Lung (tissue), 12 donors: ENCODE results near the gene NACC2. TPM values are rescaled to one million over a fixed set of nuclear protein-coding genes. Genes with fewer than 3 reads are reported as not detected.

Source experiments
- ATAC-seq: fragments of 200-7000 bp; cut with Tn5 transposase; one replicate; pipeline ENCODE4 v1.9.1; 2020; ENCODE audit warnings: moderate number of reproducible peaks; ENCODE audit not compliant: insufficient read depth, low FRiP score
- DNase-seq, 3 donors: peaks; one replicate each; pipeline ENCODE4 v3.0.0-alpha.2; 2013 to 2017
- H3K27ac ChIP-seq, 2 donors: one replicate each; pipeline ENCODE4 v1.5.1; 2013; ENCODE audit warnings: mild to moderate bottlenecking in 2 of 2, moderate library complexity in 2 of 2, control low read depth in 1 of 2, inconsistent platforms in 1 of 2, low read depth in 1 of 2, low read length in 1 of 2
- H3K27me3 ChIP-seq, 3 donors: one replicate each; pipeline ENCODE4 v1.5.1; 2013; ENCODE audit warnings: low read length in 2 of 3; ENCODE audit not compliant: control insufficient read depth in 3 of 3, insufficient read depth in 3 of 3
- H3K36me3 ChIP-seq, 4 donors: one replicate each; pipeline ENCODE4 v1.5.1; 2013; ENCODE audit warnings: low read length in 4 of 4, mild to moderate bottlenecking in 1 of 4, moderate library complexity in 1 of 4; ENCODE audit not compliant: control insufficient read depth in 4 of 4, insufficient read depth in 4 of 4
- H3K4me1 ChIP-seq, 5 donors: one replicate each; pipeline ENCODE4 v1.5.1; 2013; ENCODE audit warnings: low read length in 5 of 5, mild to moderate bottlenecking in 2 of 5, moderate library complexity in 1 of 5; ENCODE audit not compliant: control insufficient read depth in 5 of 5, insufficient read depth in 5 of 5
- H3K4me3 ChIP-seq: one replicate; pipeline ENCODE4 v1.5.1; 2013; ENCODE audit warnings: mild to moderate bottlenecking, control low read depth, moderate library complexity
- H3K9ac ChIP-seq, 2 donors: one replicate each; pipeline ENCODE4 v1.5.1; 2013; ENCODE audit warnings: low read length in 2 of 2, control low read depth in 1 of 2; ENCODE audit not compliant: insufficient read depth in 1 of 2
- H3K9me3 ChIP-seq, 4 donors: one replicate each; pipeline ENCODE4 v1.5.1; 2013; ENCODE audit warnings: low read length in 3 of 4, mild to moderate bottlenecking in 1 of 4, moderate library complexity in 1 of 4; ENCODE audit not compliant: control insufficient read depth in 4 of 4, insufficient read depth in 3 of 4
- WGBS, 2 donors: extraction: QIAGEN DNeasy Blood & Tissue Kit; methylation state at CpG; one replicate each; pipeline ENCODE4 v1.1.7; 2013; 5-methylcytosine and 5-hydroxymethylcytosine counted together
- polyA plus RNA-seq, 2 donors: library from polyadenylated mRNA; stranded (reverse); fragments of 200-250 nt; gene quantifications; one replicate each; pipeline ENCODE4 v1.2.1, GENCODE V29; 2013
- total RNA-seq, 2 donors: library from RNA; depleted of rRNA in 1 of 2; stranded (reverse); fragments of >200 nt in 1 of 2; gene quantifications; one replicate each; pipeline ENCODE4 v1.2.1, GENCODE V29; 2014 to 2021
- TF ChIP-seq, protein P1 (sequence below): IDR thresholded peaks from 2 replicates; pipeline ENCODE4 v1.5.1; 2012; ENCODE audit warnings: mild to moderate bottlenecking; ENCODE audit errors: control extremely low read depth, extremely low read depth
- donor health status: control.
- donor health status: control.
- donor health status: Bipolar disorder and iron deficiency.
- donor health status: healthy.
- donor health status: DM: yes; HTN: yes; CAD: no.

Gene NACC2
- total and polyA plus RNA-seq, 4 donors: 5.9 to 32.7 (median 10.5) TPM

DNA sequence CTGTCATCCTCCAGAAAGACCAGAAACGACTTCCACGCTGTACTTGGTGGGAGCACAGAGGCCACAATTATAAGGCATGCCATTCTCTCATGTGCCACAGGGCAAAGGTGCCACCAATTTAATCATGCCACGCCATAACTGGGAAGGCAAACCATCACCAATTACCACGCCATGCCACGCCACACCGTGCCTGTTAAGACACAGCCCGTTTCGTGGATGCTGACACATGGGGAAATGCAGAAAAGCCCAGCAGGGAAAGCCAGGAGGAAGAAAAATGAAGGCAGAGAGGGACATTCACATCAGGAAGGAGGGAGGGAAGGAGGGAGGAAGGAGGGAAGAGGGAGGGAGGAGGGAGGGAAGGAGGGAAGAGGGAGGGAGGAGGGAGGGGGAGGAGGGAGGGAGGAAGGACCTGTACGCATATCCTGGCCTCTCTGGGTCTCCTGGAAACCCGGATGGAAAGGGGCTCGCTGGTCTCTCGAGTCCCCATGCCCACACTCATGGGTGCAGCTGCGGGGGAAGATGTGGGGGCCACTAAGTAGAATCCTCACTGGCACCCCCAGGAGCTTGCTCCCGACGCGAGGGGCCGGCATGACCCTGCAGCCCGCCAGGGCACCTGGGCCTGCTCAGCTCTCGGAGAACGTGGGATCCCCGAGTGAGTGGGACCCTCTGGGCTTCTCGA lies 72.2 kb downstream of the NACC2 start:
- TF ChIP-seq, protein P1, sequence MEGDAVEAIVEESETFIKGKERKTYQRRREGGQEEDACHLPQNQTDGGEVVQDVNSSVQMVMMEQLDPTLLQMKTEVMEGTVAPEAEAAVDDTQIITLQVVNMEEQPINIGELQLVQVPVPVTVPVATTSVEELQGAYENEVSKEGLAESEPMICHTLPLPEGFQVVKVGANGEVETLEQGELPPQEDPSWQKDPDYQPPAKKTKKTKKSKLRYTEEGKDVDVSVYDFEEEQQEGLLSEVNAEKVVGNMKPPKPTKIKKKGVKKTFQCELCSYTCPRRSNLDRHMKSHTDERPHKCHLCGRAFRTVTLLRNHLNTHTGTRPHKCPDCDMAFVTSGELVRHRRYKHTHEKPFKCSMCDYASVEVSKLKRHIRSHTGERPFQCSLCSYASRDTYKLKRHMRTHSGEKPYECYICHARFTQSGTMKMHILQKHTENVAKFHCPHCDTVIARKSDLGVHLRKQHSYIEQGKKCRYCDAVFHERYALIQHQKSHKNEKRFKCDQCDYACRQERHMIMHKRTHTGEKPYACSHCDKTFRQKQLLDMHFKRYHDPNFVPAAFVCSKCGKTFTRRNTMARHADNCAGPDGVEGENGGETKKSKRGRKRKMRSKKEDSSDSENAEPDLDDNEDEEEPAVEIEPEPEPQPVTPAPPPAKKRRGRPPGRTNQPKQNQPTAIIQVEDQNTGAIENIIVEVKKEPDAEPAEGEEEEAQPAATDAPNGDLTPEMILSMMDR: no peak
- Histone ChIP-seq H3K27ac (peak overlapping the region in 1 of 2 donors; percentile 33), H3K4me1 (peaks cover 0 to 20% (median 9%) of the 10 kb centered on the region in 5 donors), H3K27me3 (no peaks in the 10 kb centered on the region), H3K4me3 (no peak overlapping the region), H3K9me3 (no peaks in the 10 kb centered on the region), H3K9ac (no peak overlapping the region), H3K36me3 (peaks cover 0 to 4% (median 2%) of the 10 kb centered on the region in 4 donors)
- no peak for DNase-seq
- 93 to 96% methylated on average over 22 of the region's 22 CpGs for WGBS, 2 donors
- no peak for ATAC-seq

DNA sequence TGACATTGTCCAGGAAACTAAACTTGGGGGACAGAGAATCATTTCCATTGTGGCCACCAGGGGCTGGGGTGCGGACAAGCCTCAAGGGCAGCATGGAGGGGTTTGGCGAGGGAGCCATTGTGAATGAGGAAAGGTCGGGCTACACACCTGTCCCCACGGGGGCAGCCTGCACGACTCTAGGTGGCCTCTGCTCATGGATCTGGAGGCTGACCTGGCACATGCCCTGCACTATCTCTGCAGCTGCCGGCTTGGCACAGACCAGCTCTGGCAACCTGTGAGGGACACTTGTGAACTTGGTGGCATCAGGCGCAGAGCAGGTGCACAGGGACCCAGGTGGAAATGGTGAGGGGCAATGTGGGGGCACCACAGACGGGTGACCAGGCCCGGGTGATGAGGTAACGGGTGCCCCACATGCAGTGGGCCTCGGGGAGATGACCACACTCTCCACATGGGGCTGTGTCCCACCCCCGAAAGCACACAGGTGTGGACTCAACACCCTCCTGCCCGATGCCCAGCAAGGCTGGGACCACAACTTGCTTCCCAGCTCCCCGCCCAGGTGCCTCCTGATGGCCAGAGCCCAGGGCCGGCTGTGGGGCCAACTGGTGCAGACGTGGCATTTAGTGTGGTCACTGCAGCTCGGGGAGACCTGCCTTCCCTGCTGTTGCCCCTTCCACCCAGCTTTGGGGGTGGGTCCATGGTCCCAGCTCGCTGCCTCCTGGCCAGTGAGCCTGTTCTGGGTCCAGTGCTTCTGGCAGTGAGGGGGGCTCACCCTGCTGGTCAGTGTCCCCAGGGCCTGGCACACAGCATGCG lies 73.0 kb downstream of the NACC2 start:
- ATAC-seq (no peak), DNase-seq (no peak)
- Histone ChIP-seq H3K9ac (no peak overlapping the region), H3K9me3 (no peaks in the 10 kb centered on the region), H3K36me3 (peaks cover 0 to 4% (median 2%) of the 10 kb centered on the region in 4 donors), H3K27me3 (no peaks in the 10 kb centered on the region), H3K4me1 (peaks cover 0 to 20% (median 9%) of the 10 kb centered on the region in 5 donors), H3K4me3 (no peak overlapping the region), H3K27ac (no peak overlapping the region)
- WGBS, 2 donors: 92 to 95% methylated on average over 19 of the region's 19 CpGs
- TF ChIP-seq, protein P1: no peak

DNA sequence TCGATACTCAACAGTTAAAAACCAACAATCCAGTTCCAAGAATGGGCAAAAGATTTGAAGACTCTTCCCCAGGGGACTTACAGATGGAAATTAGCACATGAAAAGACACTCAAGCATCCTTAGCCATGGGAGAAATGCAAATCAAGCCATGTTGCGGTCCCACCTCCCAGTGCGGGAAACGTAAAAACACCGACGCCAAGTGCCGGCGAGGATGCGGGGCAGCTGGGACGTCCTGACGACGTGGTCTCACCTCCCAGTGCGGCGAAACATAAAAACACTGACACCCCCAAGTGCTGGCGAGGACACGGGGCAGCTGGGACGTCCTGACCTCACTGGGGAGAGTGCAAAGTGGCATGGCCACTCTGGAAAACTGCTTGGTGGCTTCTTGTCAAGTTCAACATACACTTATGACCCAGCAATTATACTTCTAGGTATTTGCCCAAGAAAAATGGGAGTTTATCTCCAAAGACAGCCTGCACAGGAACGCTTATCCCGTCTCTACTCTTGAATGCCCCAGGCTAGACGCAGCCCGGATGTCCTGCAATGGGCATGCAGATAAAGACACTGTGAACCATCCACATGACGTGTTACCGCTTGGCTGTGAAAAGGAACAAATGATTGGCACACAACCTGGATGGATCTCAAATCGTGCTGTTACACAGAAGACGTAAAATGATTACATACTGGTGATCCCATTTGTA lies 73.8 kb downstream of the NACC2 start:
- no peak overlapping the region for H3K9ac ChIP-seq
- peaks cover 0 to 4% (median under 1%) of the 10 kb centered on the region in 4 donors for H3K36me3 ChIP-seq
- no peak for ATAC-seq
- no peak for DNase-seq
- H3K27me3 ChIP-seq: no peaks in the 10 kb centered on the region
- no peak overlapping the region for H3K4me3 ChIP-seq
- TF ChIP-seq, protein P1: no peak
- no peak overlapping the region for H3K27ac ChIP-seq
- peaks cover 0 to 20% (median 9%) of the 10 kb centered on the region in 5 donors for H3K4me1 ChIP-seq
- WGBS, 2 donors: 88 to 90% methylated on average over 25 of the region's 25 CpGs
- no peaks in the 10 kb centered on the region for H3K9me3 ChIP-seq
